HL-60 (cell line): ENCODE measurements around the gene HRH3.

Experiments used
- GABPA ChIP-seq: IDR thresholded peaks from 2 replicates; pipeline ENCODE4 v1.6.1; 2012; ENCODE audit warnings: low read depth
- POLR2AphosphoS5 ChIP-seq: IDR thresholded peaks from 2 replicates; pipeline ENCODE4 v1.6.1; 2012; ENCODE audit warnings: low read depth
- REST ChIP-seq: IDR thresholded peaks from 2 replicates; pipeline ENCODE4 v1.6.1; 2012; ENCODE audit warnings: low read depth; ENCODE audit not compliant: insufficient replicate concordance
- SPI1 ChIP-seq: IDR thresholded peaks from 2 replicates; pipeline ENCODE4 v1.6.1; 2012; ENCODE audit warnings: low read depth, mild to moderate bottlenecking, borderline replicate concordance
- TF ChIP-seq, protein P1 (sequence below): IDR thresholded peaks from one replicate; pipeline ENCODE4 v1.5.1; 2011; ENCODE audit warnings: low read length, control low read depth, inconsistent platforms; ENCODE audit not compliant: insufficient read depth

DNA sequence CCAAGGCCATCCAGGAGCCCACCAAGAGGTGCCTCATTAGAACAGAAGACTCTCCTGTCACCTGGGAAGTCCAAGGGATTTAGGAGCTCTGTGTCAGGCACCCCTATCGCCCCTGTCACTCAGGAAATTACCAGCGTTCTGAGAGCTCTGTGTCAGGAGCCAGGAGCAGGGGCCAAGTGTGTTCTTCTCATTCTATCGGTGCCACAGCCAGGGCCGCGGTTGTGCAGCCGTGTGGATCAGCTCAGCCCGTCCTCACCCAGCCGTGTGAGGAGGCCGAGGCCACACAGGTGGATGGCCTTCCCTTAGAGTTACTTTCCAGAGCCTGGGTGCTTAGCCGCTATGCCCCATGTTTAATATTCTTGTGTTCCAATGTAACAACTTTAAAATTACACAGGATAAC is 27.4 kb downstream of the HRH3 start:
- TF ChIP-seq, protein P1, sequence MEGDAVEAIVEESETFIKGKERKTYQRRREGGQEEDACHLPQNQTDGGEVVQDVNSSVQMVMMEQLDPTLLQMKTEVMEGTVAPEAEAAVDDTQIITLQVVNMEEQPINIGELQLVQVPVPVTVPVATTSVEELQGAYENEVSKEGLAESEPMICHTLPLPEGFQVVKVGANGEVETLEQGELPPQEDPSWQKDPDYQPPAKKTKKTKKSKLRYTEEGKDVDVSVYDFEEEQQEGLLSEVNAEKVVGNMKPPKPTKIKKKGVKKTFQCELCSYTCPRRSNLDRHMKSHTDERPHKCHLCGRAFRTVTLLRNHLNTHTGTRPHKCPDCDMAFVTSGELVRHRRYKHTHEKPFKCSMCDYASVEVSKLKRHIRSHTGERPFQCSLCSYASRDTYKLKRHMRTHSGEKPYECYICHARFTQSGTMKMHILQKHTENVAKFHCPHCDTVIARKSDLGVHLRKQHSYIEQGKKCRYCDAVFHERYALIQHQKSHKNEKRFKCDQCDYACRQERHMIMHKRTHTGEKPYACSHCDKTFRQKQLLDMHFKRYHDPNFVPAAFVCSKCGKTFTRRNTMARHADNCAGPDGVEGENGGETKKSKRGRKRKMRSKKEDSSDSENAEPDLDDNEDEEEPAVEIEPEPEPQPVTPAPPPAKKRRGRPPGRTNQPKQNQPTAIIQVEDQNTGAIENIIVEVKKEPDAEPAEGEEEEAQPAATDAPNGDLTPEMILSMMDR, result no peak
- TF ChIP-seq GABPA (no peak), POLR2AphosphoS5 (no peak), REST (no peak), SPI1 (no peak)
